GM12865 (cell line): ENCODE data around the gene FRAS1.

Experiments
- DNase-seq: peaks from one replicate; pipeline ENCODE4 v3.0.0; 2010; ENCODE audit warnings: low read depth
- H3K4me3 ChIP-seq: 2 replicates; pipeline ENCODE4 v1.5.1; 2011; ENCODE audit warnings: mild to moderate bottlenecking, low read depth, low read length, control low read depth
- TF ChIP-seq, protein P1 (sequence below): IDR thresholded peaks from 2 replicates; pipeline ENCODE4 v1.5.1; 2011; ENCODE audit warnings: low read length, control low read depth, low read depth, inconsistent platforms; ENCODE audit not compliant: insufficient read depth; ENCODE audit errors: missing control alignments

Gene FRAS1

GRCh38 chr4:78311306-78311705 lies 254.2 kb downstream of the FRAS1 start:
- H3K4me3 ChIP-seq = no peak overlapping the region
- TF ChIP-seq, protein P1, sequence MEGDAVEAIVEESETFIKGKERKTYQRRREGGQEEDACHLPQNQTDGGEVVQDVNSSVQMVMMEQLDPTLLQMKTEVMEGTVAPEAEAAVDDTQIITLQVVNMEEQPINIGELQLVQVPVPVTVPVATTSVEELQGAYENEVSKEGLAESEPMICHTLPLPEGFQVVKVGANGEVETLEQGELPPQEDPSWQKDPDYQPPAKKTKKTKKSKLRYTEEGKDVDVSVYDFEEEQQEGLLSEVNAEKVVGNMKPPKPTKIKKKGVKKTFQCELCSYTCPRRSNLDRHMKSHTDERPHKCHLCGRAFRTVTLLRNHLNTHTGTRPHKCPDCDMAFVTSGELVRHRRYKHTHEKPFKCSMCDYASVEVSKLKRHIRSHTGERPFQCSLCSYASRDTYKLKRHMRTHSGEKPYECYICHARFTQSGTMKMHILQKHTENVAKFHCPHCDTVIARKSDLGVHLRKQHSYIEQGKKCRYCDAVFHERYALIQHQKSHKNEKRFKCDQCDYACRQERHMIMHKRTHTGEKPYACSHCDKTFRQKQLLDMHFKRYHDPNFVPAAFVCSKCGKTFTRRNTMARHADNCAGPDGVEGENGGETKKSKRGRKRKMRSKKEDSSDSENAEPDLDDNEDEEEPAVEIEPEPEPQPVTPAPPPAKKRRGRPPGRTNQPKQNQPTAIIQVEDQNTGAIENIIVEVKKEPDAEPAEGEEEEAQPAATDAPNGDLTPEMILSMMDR = no peak
- DNase-seq = no peak

GRCh38 chr4:78312989-78313753 lies 256.0 kb downstream of the FRAS1 start:
- no peak for DNase-seq
- TF ChIP-seq, protein P1 = no peak
- no peak overlapping the region for H3K4me3 ChIP-seq

DNA sequence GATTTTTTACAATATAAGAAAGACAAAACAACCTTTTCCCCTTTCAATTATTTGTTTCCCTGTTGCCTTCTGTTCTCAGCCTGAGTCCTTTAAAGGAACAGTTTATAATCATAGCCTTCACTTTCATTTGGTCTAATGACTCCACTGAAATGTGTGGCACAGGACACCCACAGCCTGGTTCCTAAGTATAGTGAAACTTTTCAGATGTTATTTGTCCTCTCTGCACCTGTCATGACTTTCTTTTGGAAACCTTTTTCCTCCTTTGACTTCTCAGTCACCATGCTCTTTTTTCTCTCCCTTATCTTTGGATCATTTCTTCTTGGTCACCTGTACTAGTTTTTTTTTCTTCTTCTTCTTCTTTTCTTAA lies 256.6 kb downstream of the FRAS1 start:
- TF ChIP-seq, protein P1 = no peak
- no peak overlapping the region for H3K4me3 ChIP-seq
- DNase-seq = no peak

DNA sequence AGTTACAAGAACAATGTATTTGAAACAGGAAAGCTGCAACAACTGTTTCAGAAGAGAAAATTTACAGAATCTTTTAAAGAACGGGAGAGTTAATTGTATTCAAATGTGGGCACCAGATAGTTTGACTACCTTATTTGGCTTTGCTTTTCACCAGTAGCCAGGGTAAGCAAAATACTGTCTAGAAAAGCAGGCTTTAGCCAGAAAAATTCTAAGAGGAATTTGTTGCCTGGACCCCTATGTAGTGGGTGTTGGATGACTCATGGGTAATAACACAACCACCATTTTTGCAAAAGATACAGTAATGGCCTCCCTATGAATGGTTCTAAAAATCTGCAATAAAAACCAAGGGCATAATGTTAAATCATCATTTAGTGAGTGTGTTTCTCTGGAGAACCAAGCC lies 261.0 kb downstream of the FRAS1 start:
- DNase-seq = no peak
- H3K4me3 ChIP-seq = no peak overlapping the region
- TF ChIP-seq, protein P1 = no peak

DNA sequence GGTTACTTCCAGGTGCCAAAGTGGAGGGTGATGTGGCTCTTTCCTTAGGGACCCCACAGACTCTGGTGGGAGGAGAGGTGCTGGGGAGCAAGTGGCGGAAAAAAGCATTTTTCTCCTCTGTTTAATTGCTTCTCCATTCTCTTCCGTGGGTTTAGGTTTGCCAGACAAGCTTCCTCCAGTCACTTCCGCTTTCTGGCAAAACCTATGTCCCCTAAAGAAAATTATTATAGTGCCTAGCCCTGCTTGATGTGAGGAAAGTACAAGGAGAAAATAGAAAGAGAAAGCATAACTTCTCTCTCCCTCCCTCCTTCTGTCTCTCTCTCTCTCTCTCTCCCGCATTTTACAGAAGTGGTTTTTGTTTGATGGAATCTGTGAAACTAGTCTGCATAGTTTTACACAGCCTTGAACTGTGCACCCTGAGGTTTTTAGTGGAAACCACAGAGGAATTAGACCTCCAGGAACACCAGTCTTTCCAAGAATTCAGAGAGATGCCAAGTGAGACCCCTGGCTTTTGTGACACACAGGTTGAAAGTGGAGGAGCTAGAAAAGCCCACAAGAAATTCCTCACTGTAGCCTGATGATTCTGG lies 263.3 kb downstream of the FRAS1 start:
- TF ChIP-seq, protein P1 = no peak
- no peak overlapping the region for H3K4me3 ChIP-seq
- no peak for DNase-seq

- H3K4me3 ChIP-seq = no peak overlapping the region
- DNase-seq = no peak
- TF ChIP-seq, protein P1 = no peak
Measured at GRCh38 chr4:78322032-78322431, 264.9 kb downstream of the FRAS1 start.
